ENCODE measurements around the gene FBXL17. TPM values are rescaled to one million over a fixed set of nuclear protein-coding genes. Genes with fewer than 3 reads are reported as not detected.

FBXL17 gene
- polyA plus RNA-seq, 6 donors from 2014 or later = 7.6 to 13.6 (median 8.8) TPM

DNA sequence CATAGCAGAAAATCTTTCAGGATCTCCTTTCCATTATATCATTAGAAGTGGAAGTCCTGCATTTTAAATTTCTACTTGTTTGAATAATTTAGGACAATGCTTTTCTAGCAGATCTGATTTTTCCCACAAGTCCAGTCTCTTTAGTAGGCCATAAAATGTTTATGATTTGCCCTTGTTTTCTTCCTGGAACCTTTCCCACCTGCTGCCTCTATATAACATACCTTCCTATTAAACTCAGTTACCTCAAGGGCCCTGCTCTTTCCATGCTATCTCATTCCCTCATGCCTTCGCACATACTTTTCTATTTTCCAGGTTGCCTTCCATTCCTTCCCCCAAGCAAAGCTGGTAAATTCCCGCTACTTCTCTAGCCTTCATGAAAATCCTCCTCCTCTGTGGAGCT is 524.1 kb downstream of the FBXL17 start:
- Mint-ChIP-seq H3K4me3 (no peak overlapping the region), H3K9me3 (no peaks in the 10 kb centered on the region), H3K27ac (no peak overlapping the region), H3K27me3 (no peaks in the 10 kb centered on the region), H3K4me1 (no peaks in the 10 kb centered on the region), H3K36me3 (peaks cover 10 to 12% of the 10 kb centered on the region in 2 donors)
- DNase-seq (no peak), ATAC-seq (ENCODE audit: low read depth in 2 of 2) (no peak)

DNA sequence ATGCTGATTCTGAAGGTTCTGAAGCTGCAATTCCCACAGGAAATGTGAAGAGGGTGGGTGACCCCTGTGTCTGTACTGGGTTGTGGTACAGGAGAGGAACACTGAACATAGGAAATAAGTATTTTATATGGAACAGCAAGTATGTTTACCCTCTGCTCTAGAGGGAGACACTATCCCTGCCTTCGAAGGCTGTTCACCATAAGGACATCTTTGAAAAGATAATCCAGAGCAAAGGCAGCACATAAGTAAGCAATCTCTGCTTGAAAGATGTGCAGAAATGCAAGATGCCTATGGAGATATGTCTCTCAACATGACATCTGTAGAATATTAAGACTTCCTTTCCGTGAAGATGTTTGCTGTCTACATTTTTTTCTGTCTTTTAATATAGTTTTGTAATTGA is 526.7 kb downstream of the FBXL17 start:
- ATAC-seq (ENCODE audit: low read depth in 2 of 2) (no peak), DNase-seq (no peak)
- no peaks in the 10 kb centered on the region for H3K36me3 Mint-ChIP-seq
- no peaks in the 10 kb centered on the region for H3K4me1 Mint-ChIP-seq
- no peaks in the 10 kb centered on the region for H3K27me3 Mint-ChIP-seq
- no peaks in the 10 kb centered on the region for H3K9me3 Mint-ChIP-seq
- H3K4me3 Mint-ChIP-seq = no peak overlapping the region
- no peak overlapping the region for H3K27ac Mint-ChIP-seq

DNA sequence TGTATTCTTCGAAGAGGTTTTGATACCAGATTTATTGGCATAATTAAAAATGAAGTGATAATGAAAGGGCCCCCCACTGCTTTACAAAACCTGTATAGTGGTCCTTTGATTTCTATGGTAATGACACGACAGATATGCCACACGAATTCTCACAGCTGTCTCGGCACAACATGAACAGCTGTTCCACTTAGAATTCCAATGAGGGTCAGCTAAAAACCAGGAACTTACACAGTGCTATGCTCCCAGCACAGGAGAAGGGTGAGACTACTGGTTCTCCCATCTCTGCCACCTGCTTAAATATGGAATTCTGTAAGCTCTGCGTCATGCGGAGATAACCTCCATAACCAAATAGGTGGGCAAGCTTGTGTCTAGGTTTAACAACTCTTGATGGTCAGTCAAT is 528.2 kb downstream of the FBXL17 start:
- Mint-ChIP-seq H3K4me3 (no peak overlapping the region), H3K36me3 (no peaks in the 10 kb centered on the region), H3K4me1 (no peaks in the 10 kb centered on the region), H3K27me3 (no peaks in the 10 kb centered on the region), H3K27ac (no peak overlapping the region), H3K9me3 (peaks cover 0 to 2% (median 0%) of the 10 kb centered on the region in 7 donors)
- DNase-seq (no peak), ATAC-seq (ENCODE audit: low read depth in 2 of 2) (no peak)

DNA sequence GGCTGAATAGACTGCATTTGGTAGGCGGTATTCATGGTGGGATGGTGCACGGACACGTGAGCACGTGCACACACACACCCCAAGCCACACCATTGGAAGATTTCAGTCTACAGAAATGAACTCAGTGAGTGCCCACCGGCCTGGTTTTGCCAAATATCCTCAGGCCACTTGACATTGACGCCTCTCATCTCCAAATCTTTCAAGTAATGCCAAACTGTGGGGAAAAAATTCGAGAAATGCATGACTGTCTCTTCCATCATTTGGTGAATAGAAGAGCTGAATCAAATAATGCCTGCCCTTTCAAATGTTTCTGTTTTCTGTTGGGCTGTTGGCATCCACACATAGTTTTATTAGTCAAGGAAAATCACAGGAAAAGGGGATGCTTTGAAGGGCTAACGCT is 528.9 kb downstream of the FBXL17 start:
- no peak for ATAC-seq (ENCODE audit: low read depth in 2 of 2)

DNA sequence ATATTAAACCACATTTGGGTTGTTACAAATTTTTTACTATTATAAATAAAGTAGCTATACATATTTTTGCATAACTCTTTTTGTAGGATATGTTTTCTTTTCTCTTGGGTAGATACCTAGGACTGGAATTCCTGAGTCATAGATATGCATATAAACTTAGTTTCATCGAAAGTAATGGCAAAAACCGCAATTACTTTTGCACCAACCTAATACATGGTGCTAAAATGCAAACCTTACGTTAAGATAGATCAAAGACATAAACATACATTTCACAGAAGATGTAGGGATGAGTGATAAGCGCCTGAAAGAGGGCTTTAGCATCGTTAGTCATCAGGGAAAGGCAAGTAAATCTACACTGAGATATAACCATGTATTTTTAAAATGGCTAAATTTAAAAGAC is 532.8 kb downstream of the FBXL17 start:
- Mint-ChIP-seq H3K4me3 (no peak overlapping the region), H3K36me3 (no peaks in the 10 kb centered on the region), H3K4me1 (no peaks in the 10 kb centered on the region), H3K27me3 (peaks cover 0 to 3% (median 0%) of the 10 kb centered on the region in 3 donors), H3K9me3 (peaks cover 0 to 22% (median 4%) of the 10 kb centered on the region in 7 donors), H3K27ac (no peak overlapping the region)
- ATAC-seq (ENCODE audit: low read depth in 2 of 2) (no peak), DNase-seq (no peak)

More for the DNA sequence above, 528.9 kb downstream of the FBXL17 start:
- Mint-ChIP-seq H3K9me3 (peaks cover 0 to 2% (median 0%) of the 10 kb centered on the region in 7 donors), H3K27ac (no peak overlapping the region), H3K4me1 (no peaks in the 10 kb centered on the region), H3K4me3 (no peak overlapping the region), H3K36me3 (no peaks in the 10 kb centered on the region), H3K27me3 (no peaks in the 10 kb centered on the region)
- DNase-seq = no peak

DNA sequence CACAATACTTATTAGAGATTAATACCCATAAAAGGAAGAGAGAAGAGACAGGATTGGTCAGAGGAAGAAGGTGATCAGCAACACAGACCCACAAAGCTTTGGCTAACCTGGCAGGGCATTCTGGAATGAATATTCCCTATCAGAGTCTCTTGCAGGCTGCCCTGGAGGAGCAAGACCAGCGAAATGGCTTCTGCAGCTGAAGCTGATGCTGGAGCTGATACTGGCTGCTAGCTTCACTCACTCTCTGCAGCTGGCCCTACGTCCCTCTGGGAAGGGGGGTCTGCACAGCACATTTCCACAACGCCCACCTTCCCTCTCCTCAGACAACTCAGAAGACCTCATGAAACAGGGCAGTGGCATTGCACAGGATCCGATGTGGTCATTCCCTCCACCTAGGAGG is 541.3 kb downstream of the FBXL17 start:
- Mint-ChIP-seq H3K27me3 (peaks cover 0 to 10% (median 8%) of the 10 kb centered on the region in 3 donors), H3K36me3 (no peaks in the 10 kb centered on the region), H3K4me3 (no peak overlapping the region), H3K4me1 (no peaks in the 10 kb centered on the region), H3K27ac (no peak overlapping the region), H3K9me3 (peaks cover 0 to 2% (median 0%) of the 10 kb centered on the region in 7 donors)
- DNase-seq = no peak
- ATAC-seq (ENCODE audit: low read depth in 2 of 2) = no peak

DNA sequence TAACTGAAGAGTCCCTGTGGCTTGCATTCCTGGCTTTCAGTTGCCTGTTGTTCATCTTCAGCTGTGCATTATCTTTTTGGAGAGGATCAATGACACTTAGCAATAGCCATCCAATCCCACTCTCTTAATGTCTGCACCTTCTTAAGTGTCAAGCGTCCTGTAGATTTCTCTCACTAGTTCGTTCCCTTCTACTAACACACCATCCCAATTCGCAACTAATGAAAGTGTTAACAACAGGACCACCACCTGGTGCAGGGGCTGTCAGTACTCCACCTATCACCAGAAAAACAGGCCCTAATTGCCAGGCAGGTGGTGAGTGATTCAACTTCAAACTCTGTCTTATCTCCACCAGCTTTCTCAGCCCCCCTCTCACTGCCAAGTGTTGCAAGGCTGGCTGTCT is 541.7 kb downstream of the FBXL17 start:
- Mint-ChIP-seq H3K4me1 (no peaks in the 10 kb centered on the region), H3K36me3 (no peaks in the 10 kb centered on the region), H3K4me3 (no peak overlapping the region), H3K9me3 (peaks cover 0 to 2% (median 0%) of the 10 kb centered on the region in 7 donors), H3K27me3 (peaks cover 0 to 10% (median 4%) of the 10 kb centered on the region in 3 donors), H3K27ac (no peak overlapping the region)
- DNase-seq (no peak), ATAC-seq (ENCODE audit: low read depth in 2 of 2) (no peak)

DNA sequence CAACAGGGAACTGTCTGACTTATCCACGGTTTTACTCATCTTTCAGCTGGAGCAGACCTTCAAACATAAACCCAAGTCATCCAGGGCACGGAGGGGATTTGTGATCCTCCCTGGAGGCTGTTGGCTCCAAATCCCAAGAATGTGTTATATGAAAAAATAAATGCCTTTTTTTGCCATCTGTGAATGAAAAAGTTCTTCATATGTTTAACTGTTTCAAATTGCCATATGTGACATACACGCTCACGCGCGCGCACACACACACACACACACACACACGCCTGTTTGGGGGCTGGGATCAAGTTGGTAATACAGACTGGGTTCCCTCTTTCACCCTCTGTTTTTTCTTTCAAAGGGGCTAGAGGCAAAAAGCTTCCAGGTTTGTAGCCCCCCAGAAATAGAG is 546.8 kb downstream of the FBXL17 start:
- Mint-ChIP-seq H3K27me3 (peaks cover 0 to 1% (median 0%) of the 10 kb centered on the region in 3 donors), H3K27ac (no peak overlapping the region), H3K4me3 (no peak overlapping the region), H3K9me3 (peaks cover 0 to under 1% (median 0%) of the 10 kb centered on the region in 7 donors), H3K36me3 (no peaks in the 10 kb centered on the region), H3K4me1 (no peaks in the 10 kb centered on the region)
- DNase-seq = no peak
- ATAC-seq (ENCODE audit: low read depth in 2 of 2) = no peak

DNA sequence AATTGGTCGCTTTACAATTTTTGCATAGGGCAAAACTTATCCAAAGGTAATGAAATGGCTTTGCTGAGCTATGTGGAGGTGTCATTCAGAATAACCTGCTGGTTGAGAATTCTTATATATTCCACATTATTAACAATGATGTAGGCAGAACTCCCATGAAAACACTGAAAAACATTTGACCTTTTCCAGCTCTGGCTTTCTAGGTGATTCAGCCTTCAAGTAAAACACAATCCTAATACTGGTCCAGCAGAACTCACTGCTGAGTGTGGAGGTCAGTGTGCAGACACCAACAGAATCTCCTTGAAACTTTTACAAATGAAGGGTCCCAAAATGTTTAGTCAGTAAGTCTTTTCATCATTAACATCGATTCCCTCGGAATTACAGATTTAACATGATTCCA is 549.2 kb downstream of the FBXL17 start:
- no peaks in the 10 kb centered on the region for H3K4me1 Mint-ChIP-seq
- H3K27ac Mint-ChIP-seq = no peak overlapping the region
- no peak overlapping the region for H3K4me3 Mint-ChIP-seq
- ATAC-seq (ENCODE audit: low read depth in 2 of 2) = no peak
- H3K36me3 Mint-ChIP-seq = no peaks in the 10 kb centered on the region
- H3K27me3 Mint-ChIP-seq = no peaks in the 10 kb centered on the region
- H3K9me3 Mint-ChIP-seq = peaks cover 0 to 5% (median 0%) of the 10 kb centered on the region in 7 donors
- DNase-seq = no peak

DNA sequence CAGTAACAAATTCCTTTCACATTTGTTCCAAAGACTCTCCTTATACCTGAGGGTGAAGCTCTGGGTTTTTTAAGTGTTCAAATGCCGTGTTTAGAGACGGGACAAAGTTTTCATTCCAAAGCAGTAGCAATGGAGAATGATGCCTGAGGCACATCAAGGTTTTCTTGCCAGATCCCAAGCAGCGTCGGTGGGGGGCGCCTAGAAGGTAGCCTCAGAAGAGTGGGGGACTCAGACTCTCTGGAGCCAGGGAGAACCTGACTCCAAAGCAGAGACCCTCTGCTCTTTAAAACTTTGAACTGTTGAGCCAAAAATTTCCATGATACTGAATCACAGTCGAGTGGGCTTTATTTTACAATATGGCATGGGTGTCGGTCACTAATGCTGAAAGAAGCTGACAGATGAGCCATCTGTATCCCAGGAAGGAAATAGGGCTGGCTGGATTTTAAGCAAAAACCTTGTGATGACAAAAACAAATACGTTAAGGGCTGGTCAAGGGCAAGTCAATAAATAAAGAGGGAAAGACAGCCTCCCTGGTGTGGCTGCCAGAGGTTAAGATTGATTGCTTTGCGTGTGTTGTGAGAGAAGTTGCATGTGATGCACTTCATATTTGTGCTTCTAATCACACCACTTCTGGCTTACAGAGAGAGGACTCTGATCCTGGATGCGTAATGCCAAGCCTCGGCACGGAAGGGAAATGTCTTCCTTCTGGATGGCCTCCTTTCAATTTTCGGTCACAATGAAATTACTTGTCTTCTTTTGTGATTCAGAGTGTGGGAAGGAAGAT is 550.1 kb downstream of the FBXL17 start:
- no peaks in the 10 kb centered on the region for H3K4me1 Mint-ChIP-seq
- DNase-seq (no peak), ATAC-seq (ENCODE audit: low read depth in 2 of 2) (no peak)
- H3K27ac Mint-ChIP-seq = no peak overlapping the region
- no peak overlapping the region for H3K4me3 Mint-ChIP-seq
- H3K27me3 Mint-ChIP-seq = no peaks in the 10 kb centered on the region
- H3K9me3 Mint-ChIP-seq = peaks cover 0 to 5% (median 0%) of the 10 kb centered on the region in 7 donors
- H3K36me3 Mint-ChIP-seq = no peaks in the 10 kb centered on the region

DNA sequence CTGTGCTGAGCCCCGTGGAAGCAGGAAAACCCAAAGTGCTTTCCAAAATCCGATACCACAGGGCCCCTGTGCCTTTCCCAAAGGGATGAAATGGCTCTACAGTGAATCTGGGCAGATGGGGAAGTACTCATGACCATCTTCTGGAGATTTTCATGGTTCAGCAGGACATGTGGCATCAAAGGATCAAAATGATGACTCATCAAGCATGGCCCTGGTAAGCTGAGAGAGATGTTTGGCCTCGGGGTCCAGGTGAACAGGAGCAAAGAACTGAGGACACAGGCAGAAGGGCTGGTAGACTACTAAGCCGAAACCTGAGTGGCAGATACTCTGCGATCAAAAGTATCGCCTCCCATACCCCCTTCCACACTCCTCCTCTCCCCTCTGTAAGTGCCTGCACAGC is 551.1 kb downstream of the FBXL17 start:
- Mint-ChIP-seq H3K4me1 (no peaks in the 10 kb centered on the region), H3K36me3 (no peaks in the 10 kb centered on the region), H3K4me3 (no peak overlapping the region), H3K9me3 (peaks cover 0 to 5% (median 0%) of the 10 kb centered on the region in 7 donors), H3K27ac (no peak overlapping the region), H3K27me3 (no peaks in the 10 kb centered on the region)
- no peak for ATAC-seq (ENCODE audit: low read depth in 2 of 2)
- DNase-seq = no peak

DNA sequence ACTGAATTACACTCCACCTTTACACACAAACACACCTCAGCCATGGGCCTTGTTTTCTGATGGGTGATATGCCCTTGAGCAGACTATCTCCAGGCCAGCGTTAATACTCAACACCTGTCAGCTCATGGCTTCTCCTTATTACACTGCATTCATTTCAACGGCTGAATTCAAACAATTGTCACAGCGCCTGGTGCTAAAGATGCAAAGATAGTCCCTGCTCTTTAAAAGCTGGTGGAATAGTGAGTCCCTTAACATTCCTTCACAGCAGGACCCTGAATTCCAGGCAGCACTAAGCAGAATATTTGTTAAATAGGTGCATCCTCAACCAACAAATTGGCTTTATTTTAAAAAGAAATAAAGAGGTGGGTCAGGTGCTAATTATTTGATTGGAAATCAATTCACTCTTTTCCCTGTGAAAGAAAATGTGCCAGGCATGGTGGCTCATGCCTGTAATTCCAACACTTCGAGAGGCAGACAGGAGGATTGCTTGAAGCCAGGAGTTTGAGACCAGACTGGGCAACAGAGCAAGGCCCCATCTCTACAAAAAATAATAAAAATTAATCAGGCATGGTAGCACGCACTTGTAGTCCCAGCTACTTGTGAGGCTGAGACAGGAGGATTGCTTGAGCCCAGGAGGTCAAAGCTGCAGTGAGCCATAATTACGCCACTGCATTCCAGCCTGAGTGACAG is 555.4 kb downstream of the FBXL17 start:
- no peaks in the 10 kb centered on the region for H3K4me1 Mint-ChIP-seq
- no peaks in the 10 kb centered on the region for H3K36me3 Mint-ChIP-seq
- no peak overlapping the region for H3K27ac Mint-ChIP-seq

DNA sequence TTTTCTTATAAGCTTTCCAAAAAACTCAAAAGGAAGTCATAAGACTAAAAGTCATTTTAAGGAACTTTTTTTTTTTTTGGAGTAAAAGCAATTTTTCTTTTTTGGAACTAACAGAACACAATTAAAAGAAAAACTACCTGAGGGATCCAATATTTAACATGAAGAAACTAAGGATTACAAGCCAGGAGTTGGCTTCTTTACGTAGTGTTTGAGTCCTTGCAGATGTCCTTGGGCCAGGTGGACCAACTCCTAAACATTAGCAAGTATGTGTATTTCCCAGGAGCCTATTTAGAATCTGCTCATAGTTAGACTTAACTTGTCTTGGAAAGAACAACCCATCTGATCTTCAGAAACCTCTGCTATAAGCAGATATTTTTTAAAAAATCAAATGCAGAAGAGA is 557.1 kb downstream of the FBXL17 start:
- no peak overlapping the region for H3K4me3 Mint-ChIP-seq
- H3K27me3 Mint-ChIP-seq = peaks cover 0 to 8% (median 0%) of the 10 kb centered on the region in 3 donors
- peaks cover 3 to 16% (median 5%) of the 10 kb centered on the region in 7 donors for H3K9me3 Mint-ChIP-seq
- no peaks in the 10 kb centered on the region for H3K36me3 Mint-ChIP-seq
- DNase-seq (no peak), ATAC-seq (ENCODE audit: low read depth in 2 of 2) (no peak)
- no peak overlapping the region for H3K27ac Mint-ChIP-seq
- no peaks in the 10 kb centered on the region for H3K4me1 Mint-ChIP-seq

More for the DNA sequence above, 555.4 kb downstream of the FBXL17 start:
- H3K9me3 Mint-ChIP-seq = peaks cover 3 to 17% (median 5%) of the 10 kb centered on the region in 7 donors
- H3K4me3 Mint-ChIP-seq = no peak overlapping the region
- no peak for ATAC-seq (ENCODE audit: low read depth in 2 of 2)
- no peak for DNase-seq
- H3K27me3 Mint-ChIP-seq = peaks cover 0 to 8% (median 0%) of the 10 kb centered on the region in 3 donors

DNA sequence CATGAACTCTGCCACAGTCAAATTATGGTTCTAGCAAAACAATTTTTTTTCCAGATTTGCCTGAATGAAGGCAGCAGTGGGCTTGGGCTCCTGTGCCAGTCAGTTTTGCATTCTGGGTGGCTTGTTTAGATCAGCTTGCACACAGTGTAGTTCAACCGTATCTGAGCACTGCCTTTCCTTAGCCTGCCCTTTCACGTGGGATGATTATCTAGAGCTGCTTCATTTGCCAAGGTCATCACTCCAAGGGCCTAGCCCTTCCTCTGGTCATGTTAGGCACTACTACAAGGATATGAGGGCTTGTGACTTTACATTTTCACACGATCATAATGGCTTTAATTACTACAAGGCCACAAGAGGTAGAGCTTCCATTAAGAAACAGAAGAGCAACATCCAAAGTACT is 560.6 kb downstream of the FBXL17 start:
- H3K4me1 Mint-ChIP-seq = no peaks in the 10 kb centered on the region
- H3K4me3 Mint-ChIP-seq = no peak overlapping the region
- no peak for DNase-seq
- H3K9me3 Mint-ChIP-seq = peaks cover 3 to 16% (median 9%) of the 10 kb centered on the region in 7 donors
- ATAC-seq (ENCODE audit: low read depth in 2 of 2) = no peak
- peaks cover 0 to 8% (median 0%) of the 10 kb centered on the region in 3 donors for H3K27me3 Mint-ChIP-seq
- H3K36me3 Mint-ChIP-seq = no peaks in the 10 kb centered on the region
- H3K27ac Mint-ChIP-seq = no peak overlapping the region

Data from naive B cell (primary cell).